NAMALWA (cell line): ENCODE data around the gene MTARC1.

Source experiments
- DNase-seq: peaks from one replicate; pipeline ENCODE4 v3.0.0-alpha.2; 2015; ENCODE audit warnings: low spot score

MTARC1 gene

DNA sequence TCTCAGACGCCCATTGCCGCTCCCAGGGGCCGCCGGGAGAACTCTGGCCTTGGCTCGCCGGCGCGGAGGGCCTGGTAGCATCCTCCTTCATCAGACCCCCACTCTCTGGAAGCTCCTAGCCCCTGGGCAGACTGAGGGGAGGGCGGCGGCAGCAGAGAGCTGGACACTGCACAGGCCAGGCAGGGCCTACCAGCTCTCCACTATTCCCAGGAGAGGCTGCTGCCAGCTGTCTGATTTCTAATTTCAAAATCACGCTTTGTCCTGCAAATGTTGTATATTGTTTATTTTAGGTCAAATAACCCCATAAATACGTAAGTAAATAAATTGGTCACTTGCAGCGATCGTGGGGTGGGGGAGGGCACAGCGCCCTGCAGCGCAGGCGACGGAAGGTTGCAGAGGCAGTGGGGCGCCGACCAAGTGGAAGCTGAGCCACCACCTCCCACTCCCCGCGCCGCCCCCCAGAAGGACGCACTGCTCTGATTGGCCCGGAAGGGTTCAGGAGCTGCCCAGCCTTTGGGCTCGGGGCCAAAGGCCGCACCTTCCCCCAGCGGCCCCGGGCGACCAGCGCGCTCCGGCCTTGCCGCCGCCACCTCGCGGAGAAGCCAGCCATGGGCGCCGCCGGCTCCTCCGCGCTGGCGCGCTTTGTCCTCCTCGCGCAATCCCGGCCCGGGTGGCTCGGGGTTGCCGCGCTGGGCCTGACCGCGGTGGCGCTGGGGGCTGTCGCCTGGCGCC is at the start of gene MTARC1:
Gene MTARC1 (plus strand): TSS at position 577 of the 732 bp plus-strand sequence. CDS start 32 bp downstream, at position 609.
- no peak for DNase-seq

DNA sequence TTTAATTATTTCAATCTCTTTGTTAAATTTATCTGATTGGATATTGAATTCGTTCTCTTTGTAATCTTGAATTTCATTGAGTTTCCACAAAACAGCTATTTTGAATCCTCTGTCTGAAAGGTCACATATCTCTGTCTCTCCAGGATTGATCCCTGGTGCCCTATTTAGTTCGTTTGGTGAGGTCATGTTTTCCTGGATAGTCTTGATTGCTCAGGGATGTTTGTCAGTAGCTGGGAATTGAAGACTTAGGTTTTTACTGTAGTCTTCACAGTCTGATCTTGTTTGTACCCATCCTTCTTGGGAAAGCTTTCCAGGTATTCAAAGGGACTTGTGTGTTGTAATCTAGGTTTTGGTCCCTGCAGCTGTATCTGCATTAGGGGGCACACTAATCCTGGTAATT is 45.4 kb upstream of the MTARC1 start:
- no peak for DNase-seq

DNA sequence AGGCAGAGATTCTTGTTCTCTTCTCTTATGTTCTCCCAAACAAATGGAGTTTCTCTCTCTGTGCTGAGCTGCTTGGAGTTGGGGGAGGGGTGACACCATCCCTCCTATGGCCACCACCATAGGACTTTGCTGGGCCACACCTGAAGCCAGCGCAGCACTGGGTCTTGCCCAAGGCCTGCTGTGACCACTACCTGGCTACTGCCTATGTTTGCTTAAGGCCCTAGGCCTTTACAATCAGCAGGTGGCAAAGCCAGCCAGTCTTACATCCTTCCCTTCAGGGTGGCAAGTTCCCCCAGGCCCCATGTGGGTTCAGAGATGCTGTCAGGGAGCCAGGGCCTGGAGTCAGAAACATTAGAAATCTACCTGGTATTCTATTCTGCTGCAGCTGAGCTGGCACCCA is 44.9 kb upstream of the MTARC1 start:
- DNase-seq: no peak

DNA sequence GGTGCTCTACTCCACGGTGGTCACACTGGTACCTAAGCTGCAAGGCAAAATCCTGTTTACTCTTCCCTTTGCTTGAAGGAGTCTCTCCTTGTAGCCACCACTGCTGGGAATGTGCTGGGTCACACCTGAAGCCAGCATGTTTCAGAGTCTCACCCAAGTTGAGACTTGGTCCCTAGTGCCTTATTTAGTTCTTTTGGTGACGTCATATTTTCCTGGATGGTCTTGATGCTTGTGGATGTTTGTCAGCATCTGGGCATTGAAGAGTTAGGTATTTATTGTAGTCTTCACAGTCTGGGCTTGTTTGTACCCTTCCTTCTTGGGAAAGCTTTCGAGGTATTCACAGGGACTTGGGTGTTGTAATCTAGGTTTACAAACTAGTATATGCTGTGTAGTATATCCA is 44.2 kb upstream of the MTARC1 start:
- DNase-seq: no peak

DNA sequence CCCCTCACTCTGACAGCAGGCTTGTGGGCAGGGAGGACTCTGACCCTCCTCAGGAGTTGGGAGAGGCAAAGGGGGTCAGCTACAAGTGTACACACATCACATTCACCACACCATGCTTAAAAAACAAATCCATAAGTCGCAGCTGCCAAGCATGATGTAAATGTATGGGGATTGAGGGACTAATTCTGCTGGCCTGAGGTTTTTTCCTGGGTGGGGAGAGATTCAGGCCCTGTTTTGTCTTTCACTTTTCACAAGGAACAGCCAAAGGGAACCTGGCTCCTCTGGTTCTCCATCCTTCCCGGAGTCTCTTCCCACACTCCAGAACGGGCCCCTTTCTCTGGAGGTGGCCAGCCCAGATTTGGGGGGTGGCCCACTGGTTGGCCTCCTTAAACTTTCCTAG is 39.9 kb upstream of the MTARC1 start:
- no peak for DNase-seq

- DNase-seq: no peak
Observed at GRCh38 chr1:220747437-220748088, 39.1 kb upstream of the MTARC1 start.

DNA sequence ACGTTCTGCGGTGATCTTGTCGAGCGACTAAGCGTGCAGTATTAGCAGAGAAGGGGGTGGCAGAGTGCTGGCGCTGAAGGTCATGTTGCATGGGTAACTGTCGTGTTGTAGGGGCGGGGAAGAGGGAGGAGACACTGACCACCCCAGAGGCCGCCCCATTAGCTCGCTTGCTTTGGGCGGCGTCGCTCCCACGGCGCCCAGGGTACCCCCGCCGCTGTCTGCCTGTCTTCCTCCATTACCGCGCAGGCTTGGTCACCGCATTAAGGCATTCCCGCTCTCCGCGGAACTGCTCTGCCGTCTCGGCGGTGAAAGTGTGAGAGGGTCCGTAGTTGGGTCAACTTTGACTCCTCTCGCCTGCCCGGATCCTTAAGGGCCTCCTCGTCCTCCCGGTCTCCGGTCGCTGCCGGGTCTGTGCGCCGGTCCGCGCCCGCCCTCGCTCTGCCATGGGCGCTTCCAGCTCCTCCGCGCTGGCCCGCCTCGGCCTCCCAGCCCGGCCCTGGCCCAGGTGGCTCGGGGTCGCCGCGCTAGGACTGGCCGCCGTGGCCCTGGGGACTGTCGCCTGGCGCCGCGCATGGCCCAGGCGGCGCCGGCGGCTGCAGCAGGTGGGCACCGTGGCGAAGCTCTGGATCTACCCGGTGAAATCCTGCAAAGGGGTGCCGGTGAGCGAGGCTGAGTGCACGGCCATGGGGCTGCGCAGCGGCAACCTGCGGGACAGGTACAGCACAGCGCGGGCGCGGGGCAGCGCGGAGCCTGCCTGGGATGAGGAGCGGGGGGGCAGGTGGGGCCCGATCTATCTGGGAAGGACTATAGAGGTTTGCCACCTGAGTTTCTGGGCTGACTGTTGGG is 38.4 kb upstream of the MTARC1 start, which contains the start of gene MTARC2:
Gene MTARC2 (plus strand): TSS at position 234 of the 846 bp plus-strand sequence. CDS start 210 bp downstream, at position 444.
- DNase-seq: no peak

GRCh38 chr1:220748936-220749335 is 37.8 kb upstream of the MTARC1 start:
- no peak for DNase-seq

GRCh38 chr1:220750131-220750515 is 36.6 kb upstream of the MTARC1 start:
- no peak for DNase-seq

DNA sequence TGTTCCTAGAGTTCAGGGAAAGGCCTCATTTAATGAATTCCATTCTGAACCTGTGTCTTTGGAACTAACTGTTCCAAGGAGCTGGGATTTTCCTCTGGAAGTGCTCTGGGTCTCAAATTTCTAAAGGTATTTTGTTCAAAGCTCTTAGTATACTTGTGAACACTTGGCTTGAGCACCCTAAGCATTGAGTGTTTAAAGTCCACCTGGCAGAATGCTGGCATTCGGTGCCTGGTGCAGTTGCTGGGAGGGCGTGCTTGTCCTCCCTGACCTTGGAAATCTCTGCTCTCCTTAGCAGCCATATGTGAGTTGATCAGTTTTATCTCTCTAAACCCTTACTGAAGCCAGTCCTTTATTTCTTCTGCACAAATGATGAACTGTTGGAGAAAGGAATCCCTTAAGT is 35.6 kb upstream of the MTARC1 start:
- no peak for DNase-seq

GRCh38 chr1:220754212-220754917 is 32.3 kb upstream of the MTARC1 start:
- no peak for DNase-seq

DNA sequence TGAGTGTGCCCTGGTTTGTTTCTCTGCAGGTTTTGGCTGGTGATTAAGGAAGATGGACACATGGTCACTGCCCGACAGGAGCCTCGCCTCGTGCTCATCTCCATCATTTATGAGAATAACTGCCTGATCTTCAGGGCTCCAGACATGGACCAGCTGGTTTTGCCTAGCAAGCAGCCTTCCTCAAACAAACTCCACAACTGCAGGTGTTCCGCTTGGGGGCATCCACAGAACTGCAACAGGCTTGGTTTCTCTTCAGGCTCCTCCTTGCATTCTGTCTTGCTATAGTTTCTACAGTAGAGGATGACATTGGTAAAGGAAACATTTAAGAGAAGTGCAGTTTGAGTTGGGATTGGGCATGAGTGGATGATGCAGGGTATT is 31.8 kb upstream of the MTARC1 start:
- DNase-seq: no peak

DNA sequence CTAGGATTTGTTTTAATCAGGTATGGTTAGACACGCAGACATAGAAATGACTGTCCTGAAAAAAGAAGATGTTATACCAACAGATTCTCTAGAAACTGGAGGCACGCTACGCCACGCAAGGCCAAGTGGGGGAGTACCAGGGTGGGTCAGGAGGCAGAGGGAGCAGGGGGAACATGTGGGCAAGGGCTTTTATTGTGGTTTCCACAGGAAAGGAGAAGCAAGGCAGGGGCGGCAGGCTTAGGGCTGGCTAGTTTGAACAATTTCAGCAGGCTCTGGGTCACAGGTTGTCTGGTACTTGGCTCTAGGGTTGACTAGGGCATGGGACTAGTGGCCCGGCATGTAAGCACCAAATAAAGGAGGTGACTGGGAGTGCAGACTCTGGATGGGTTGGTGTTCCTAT is 31.4 kb upstream of the MTARC1 start:
- no peak for DNase-seq

DNA sequence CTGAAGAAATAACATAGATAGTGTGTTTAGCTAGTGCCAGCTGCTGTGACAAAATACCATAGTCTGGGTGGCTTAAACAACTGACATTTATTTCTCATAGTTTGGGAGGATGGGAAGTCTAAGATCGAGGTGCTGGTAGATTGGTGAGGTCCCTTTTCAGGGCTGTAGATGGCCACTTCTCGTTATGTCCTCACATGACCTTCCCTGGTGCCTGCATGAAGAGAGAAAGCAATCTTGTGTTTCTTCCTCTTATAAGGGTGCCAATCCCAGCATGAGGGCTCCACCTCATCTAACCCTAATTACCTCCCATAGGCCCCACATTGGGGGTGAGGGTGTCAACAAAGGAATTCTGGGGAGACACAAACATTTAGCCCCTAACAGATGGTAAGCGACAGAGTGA is 29.3 kb upstream of the MTARC1 start:
- no peak for DNase-seq

- no peak for DNase-seq
Observed at GRCh38 chr1:220759147-220759546, 27.6 kb upstream of the MTARC1 start.

GRCh38 chr1:220761688-220762427 is 24.9 kb upstream of the MTARC1 start:
- DNase-seq: no peak

DNA sequence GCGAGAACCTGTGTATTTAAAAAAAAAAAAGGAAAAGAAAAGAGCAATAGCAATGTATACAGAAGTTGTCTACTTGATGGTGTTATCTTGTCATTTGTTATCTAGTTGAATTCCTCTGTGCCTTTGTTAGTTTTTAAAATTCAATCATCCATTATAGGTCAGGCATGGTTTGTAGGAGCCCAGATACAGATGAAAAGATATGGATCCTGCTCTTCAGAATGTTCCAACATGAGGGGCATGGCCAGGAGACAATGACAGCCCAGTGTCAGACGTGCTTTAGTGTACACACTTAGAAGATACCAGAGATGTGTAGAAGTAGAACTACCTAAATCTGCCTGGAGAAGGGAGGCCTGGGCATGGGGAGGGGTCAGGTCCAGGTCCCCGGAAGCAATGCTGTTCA is 22.0 kb upstream of the MTARC1 start:
- DNase-seq: no peak

GRCh38 chr1:220767312-220768125 is 19.2 kb upstream of the MTARC1 start:
- no peak for DNase-seq

DNA sequence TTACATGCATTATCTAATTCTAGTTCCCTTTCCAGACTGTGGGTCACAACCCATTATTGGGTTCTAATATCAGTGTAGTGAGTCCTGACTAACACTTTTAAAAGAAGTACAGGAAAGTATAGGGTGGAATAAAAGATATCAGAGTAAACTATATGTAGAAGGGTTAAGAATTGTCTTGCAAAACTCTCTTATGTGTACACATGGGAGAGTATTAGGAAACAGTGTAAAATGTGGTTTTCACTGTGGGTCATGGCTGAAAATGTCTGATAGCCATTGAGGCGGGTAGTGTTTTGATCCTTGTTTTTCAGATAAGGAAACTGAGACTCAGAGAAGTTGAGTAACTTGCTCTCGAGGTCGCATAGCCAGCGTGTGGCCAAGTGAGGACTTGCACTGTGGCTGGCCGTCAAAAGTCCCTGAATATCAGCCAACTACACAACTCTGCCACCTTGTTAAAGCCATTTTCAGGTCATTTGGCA is 18.5 kb upstream of the MTARC1 start:
- no peak for DNase-seq

GRCh38 chr1:220769205-220769604 is 17.5 kb upstream of the MTARC1 start:
- DNase-seq: no peak
